HG03457 (cell line): ENCODE measurements around the gene SCARF2.
"Not testable (repeated sequence)": the region's sequence is repeated elsewhere in the genome, so short reads cannot be mapped to it uniquely, and the experiment has no call there.

ENCODE experiments used
- ATAC-seq: cut with Tn5 transposase; IDR thresholded peaks from one replicate; pipeline ENCODE4 v1.9.1; 2021; ENCODE audit warnings: moderate number of reproducible peaks; ENCODE audit not compliant: unreplicated experiment

Gene SCARF2

GRCh38 chr22:20463324-20464095 lies 25.9 kb upstream of the SCARF2 start:
- no peak for ATAC-seq

GRCh38 chr22:20459862-20460261 lies 22.2 kb upstream of the SCARF2 start:
- no peak for ATAC-seq

GRCh38 chr22:20459152-20459542 lies 21.5 kb upstream of the SCARF2 start:
- ATAC-seq, result no peak

- ATAC-seq, result no peak
Measured at GRCh38 chr22:20458530-20459151, 21.0 kb upstream of the SCARF2 start.

GRCh38 chr22:20457506-20458240 lies 20.0 kb upstream of the SCARF2 start:
- no peak for ATAC-seq

GRCh38 chr22:20456722-20457076 lies 19.1 kb upstream of the SCARF2 start:
- no peak for ATAC-seq

GRCh38 chr22:20456064-20456721 lies 18.6 kb upstream of the SCARF2 start:
- no peak for ATAC-seq

- no peak for ATAC-seq
Measured at GRCh38 chr22:20455709-20456063, 18.1 kb upstream of the SCARF2 start.

- ATAC-seq, result no peak
Measured at GRCh38 chr22:20453222-20453621, 15.6 kb upstream of the SCARF2 start.

GRCh38 chr22:20451920-20452319 lies 14.3 kb upstream of the SCARF2 start:
- no peak for ATAC-seq

- ATAC-seq, result not testable (repeated sequence)
Measured at GRCh38 chr22:20451129-20451778, 13.6 kb upstream of the SCARF2 start.

- no peak for ATAC-seq
Measured at GRCh38 chr22:20450551-20450906, 12.9 kb upstream of the SCARF2 start.

- no peak for ATAC-seq
Measured at GRCh38 chr22:20449819-20450550, 12.4 kb upstream of the SCARF2 start.

GRCh38 chr22:20448630-20449029 lies 11.0 kb upstream of the SCARF2 start:
- ATAC-seq, result no peak

GRCh38 chr22:20446383-20446970 lies 8.9 kb upstream of the SCARF2 start:
- ATAC-seq, result no peak

- no peak for ATAC-seq
Measured at GRCh38 chr22:20444325-20444724, 6.7 kb upstream of the SCARF2 start.

- ATAC-seq, result no peak
Measured at GRCh38 chr22:20442485-20443284, 5.1 kb upstream of the SCARF2 start.

- ATAC-seq, result no peak
Measured at GRCh38 chr22:20441631-20442484, 4.2 kb upstream of the SCARF2 start.
